Mammary epithelial cell (primary cell): ENCODE measurements around the gene GRIA1.

Experiments
- CTCF ChIP-seq, 2 donors: IDR thresholded peaks in 1 of 2; conservative IDR thresholded peaks in 1 of 2; 2 replicates each; pipeline ENCODE4 v1.5.1; 2011 to 2012; ENCODE audit warnings: inconsistent platforms in 2 of 2, low read length in 2 of 2, mild to moderate bottlenecking in 2 of 2, control low read depth in 1 of 2, low read depth in 1 of 2; ENCODE audit not compliant: insufficient read depth in 1 of 2; ENCODE audit errors: extremely low read depth in 1 of 2
- EZH2 ChIP-seq: IDR thresholded peaks from 2 replicates; pipeline ENCODE4 v1.6.1; 2012; ENCODE audit warnings: low read length, inconsistent platforms, borderline replicate concordance

DNA sequence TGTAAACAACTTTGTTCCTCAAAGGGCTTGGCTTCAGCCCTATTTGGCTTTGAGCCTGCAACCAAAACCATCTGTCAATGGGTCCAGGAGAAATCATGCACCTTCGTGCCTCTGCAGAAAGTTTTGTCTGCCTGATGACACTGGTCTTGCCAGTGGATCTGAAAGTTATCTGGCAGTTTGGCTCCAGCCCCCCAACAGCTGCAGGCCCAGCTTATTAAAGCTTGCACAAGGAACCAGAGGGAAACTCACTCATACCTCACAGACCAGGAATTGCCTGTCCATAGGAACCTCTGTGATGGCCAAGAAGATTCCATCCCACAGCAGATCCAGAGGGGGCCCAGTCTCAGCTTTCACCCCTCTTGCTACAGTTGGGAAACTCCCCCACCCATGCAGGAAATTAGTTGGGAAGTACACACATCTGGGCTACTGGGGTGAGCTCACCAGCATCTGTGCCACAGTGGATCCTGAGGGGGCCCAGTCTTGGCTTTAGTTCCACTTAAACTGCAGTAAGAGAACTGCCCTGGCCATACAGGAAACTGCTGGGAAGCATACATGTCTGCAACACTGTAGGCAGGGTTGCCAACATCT lies 265.5 kb downstream of the GRIA1 start:
- TF ChIP-seq EZH2 = no peak
- no peak for TF ChIP-seq CTCF (conservative IDR thresholded peaks at IDR 0.05 in 1 of 2, IDR thresholded peaks at IDR 0.05 in 1 of 2; ENCODE audit: extremely low read depth in 1 of 2, insufficient read depth in 1 of 2, low read depth in 1 of 2, low read length in 2 of 2)
